Gastroesophageal sphincter (tissue), 4 donors: ENCODE results near the gene TGFB3. TPM values are rescaled to one million over a fixed set of nuclear protein-coding genes. Genes with fewer than 3 reads are reported as not detected.

Experiments used
- ATAC-seq: fragments of 150-250 bp; one replicate; pipeline ENCODE4 v1.9.1; 2016; ENCODE audit warnings: mild to moderate bottlenecking, moderate library complexity
- H3K27ac ChIP-seq, 4 donors: fragments of 200-600 bp; sonication (generic) in 3 of 4; 1 replicate in 3 of 4; 2 replicates in 1 of 4; pipeline ENCODE4 v1.5.1; 2016 to 2019
- H3K27me3 ChIP-seq: fragments of 200-600 bp; sonication (generic); one replicate; pipeline ENCODE4 v1.5.1; 2019
- H3K36me3 ChIP-seq, 2 donors: fragments of 200-600 bp; sonication (generic); one replicate each; pipeline ENCODE4 v1.5.1; 2019; ENCODE audit warnings: control low read depth in 1 of 2
- H3K4me1 ChIP-seq, 3 donors: fragments of 200-600 bp; sonication (generic); 1 replicate in 2 of 3; 2 replicates in 1 of 3; pipeline ENCODE4 v1.5.1; 2016 to 2019; ENCODE audit warnings: control low read depth in 2 of 3
- H3K4me3 ChIP-seq, 2 donors: fragments of 200-600 bp; sonication (generic); one replicate each; pipeline ENCODE4 v1.5.1; 2019; ENCODE audit warnings: mild to moderate bottlenecking in 1 of 2, moderate library complexity in 1 of 2
- H3K9me3 ChIP-seq, 3 donors: fragments of 200-600 bp; sonication (generic); one replicate each; pipeline ENCODE4 v1.5.1; 2017 to 2019; ENCODE audit warnings: control low read depth in 2 of 3
- EP300 ChIP-seq: sonication (generic); formaldehyde crosslinking; IDR thresholded peaks from one replicate; pipeline ENCODE4 v1.6.1; 2017; ENCODE audit warnings: antibody characterized with exemption, mild to moderate bottlenecking
- POLR2A ChIP-seq, 2 donors: fragments of 450-650 bp; IDR thresholded peaks; one replicate each; pipeline ENCODE4 v1.6.1; 2017; ENCODE audit warnings: antibody characterized with exemption in 2 of 2, mild to moderate bottlenecking in 2 of 2, moderate library complexity in 1 of 2
- POLR2AphosphoS5 ChIP-seq: sonication (generic); formaldehyde crosslinking; IDR thresholded peaks from one replicate; pipeline ENCODE4 v1.6.1; 2017; ENCODE audit warnings: antibody characterized with exemption
- WGBS, 2 donors: methylation state at CpG; one replicate each; pipeline ENCODE4 v1.1.5; 2018; ENCODE audit warnings: low coverage in 1 of 2; 5-methylcytosine and 5-hydroxymethylcytosine counted together
- total RNA-seq, 4 donors: library from RNA; depleted of rRNA; stranded (reverse); fragments of >200 nt; gene quantifications; one replicate each; pipeline ENCODE4 v1.1.0, GENCODE V29; 2016
- TF ChIP-seq, protein P1 (sequence below), 4 experiments: fragments of 200-600 bp in 2 of 4; fragments of 450-650 bp in 2 of 4; sonication (generic) in 1 of 4; IDR thresholded peaks; one replicate each; pipeline ENCODE4 v1.5.1; 2017 to 2019; ENCODE audit warnings: antibody characterized with exemption in 4 of 4, mild to moderate bottlenecking in 2 of 4, moderate library complexity in 2 of 4

TGFB3 gene
- total RNA-seq, 4 donors from 2014 or later = 24.1 to 38.3 (median 27.6) TPM

DNA sequence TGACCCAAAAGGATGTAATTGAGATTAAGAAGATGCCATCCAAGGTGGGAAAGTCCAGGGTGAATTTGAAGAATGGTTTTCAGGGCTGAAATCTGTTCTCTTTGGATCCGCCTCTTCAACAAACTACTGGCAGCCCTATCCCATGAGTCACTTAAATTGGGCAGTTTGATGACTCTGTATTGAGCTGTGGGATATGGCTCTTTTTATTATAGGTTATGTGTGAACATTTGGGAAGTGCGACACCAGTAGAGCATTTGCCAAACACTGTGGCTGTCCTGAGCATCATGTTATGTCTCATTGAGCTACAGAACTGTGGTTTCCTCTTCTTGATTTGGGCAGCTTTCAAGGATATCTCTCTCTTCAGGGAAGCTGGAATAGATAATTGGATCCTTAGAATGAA, 26.1 kb upstream of the TGFB3 start:
- no peak for ATAC-seq
- peaks cover 5 to 19% (median 11%) of the 10 kb centered on the region in 3 donors for H3K4me1 ChIP-seq
- H3K27ac ChIP-seq = no peak overlapping the region
- H3K36me3 ChIP-seq = peaks cover 0 to 71% of the 10 kb centered on the region in 2 donors
- no peak overlapping the region for H3K4me3 ChIP-seq
- H3K9me3 ChIP-seq = peaks cover 0 to 17% (median 0%) of the 10 kb centered on the region in 3 donors
- H3K27me3 ChIP-seq = no peaks in the 10 kb centered on the region
- 94 to 100% methylated on average over 1 to 2 of the region's 2 CpGs for WGBS, 2 donors
- TF ChIP-seq, protein P1, sequence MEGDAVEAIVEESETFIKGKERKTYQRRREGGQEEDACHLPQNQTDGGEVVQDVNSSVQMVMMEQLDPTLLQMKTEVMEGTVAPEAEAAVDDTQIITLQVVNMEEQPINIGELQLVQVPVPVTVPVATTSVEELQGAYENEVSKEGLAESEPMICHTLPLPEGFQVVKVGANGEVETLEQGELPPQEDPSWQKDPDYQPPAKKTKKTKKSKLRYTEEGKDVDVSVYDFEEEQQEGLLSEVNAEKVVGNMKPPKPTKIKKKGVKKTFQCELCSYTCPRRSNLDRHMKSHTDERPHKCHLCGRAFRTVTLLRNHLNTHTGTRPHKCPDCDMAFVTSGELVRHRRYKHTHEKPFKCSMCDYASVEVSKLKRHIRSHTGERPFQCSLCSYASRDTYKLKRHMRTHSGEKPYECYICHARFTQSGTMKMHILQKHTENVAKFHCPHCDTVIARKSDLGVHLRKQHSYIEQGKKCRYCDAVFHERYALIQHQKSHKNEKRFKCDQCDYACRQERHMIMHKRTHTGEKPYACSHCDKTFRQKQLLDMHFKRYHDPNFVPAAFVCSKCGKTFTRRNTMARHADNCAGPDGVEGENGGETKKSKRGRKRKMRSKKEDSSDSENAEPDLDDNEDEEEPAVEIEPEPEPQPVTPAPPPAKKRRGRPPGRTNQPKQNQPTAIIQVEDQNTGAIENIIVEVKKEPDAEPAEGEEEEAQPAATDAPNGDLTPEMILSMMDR (IDR thresholded peaks at IDR 0.05) = no peak
- TF ChIP-seq EP300 = no peak
- no peak for TF ChIP-seq POLR2A (IDR thresholded peaks at IDR 0.05)
- no peak for TF ChIP-seq POLR2AphosphoS5

DNA sequence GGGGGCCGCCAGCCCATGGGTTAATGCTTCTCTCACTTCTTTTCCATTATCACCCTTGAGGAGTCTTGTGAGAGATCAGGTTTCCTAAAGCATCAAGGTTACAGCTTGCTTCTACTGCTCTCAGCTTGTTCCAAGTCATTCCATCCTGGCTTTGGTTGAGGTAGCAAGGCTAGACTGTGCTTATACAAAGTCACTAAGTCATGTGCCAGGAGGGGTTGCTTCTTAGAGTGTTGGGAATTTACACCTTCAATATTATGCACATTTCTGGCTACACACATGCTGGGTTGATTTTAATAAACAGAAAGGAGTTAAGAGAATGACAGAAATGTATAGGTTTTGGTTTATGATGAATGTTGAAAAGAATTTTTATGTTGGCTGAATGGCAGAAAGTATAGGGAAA, 25.6 kb upstream of the TGFB3 start:
- H3K4me1 ChIP-seq = peaks cover 5 to 14% (median 8%) of the 10 kb centered on the region in 3 donors
- H3K27ac ChIP-seq = no peak overlapping the region
- peaks cover 0 to 17% (median 0%) of the 10 kb centered on the region in 3 donors for H3K9me3 ChIP-seq
- WGBS, 2 donors = 100% methylated on average over 1 of the region's 1 CpG
- H3K4me3 ChIP-seq = no peak overlapping the region
- H3K27me3 ChIP-seq = no peaks in the 10 kb centered on the region
- no peak for TF ChIP-seq EP300
- ATAC-seq = no peak
- peaks cover 0 to 76% of the 10 kb centered on the region in 2 donors for H3K36me3 ChIP-seq

DNA sequence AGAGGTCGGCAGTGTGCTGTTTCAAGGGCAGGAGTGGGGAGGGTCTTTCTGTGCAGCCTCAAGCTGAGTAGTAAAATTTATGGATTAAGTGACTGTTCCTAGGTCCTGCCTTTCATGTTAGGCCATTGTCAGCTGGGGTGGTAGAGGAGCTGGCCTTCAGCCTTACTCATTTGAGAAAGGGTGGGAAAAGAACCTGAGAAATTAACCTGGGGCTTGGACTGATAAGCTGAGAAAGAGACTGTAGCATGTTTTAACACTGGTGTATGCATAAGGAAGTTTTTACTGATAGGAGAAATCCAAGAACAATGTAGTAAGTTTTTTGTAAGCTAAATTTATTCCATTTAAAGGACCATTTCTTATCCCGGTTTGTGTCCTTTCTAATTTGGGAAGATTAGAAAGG, 24.5 kb upstream of the TGFB3 start:
- WGBS, 2 donors = 92 to 93% methylated on average over 2 of the region's 2 CpGs
- ATAC-seq = no peak
- Histone ChIP-seq H3K27ac (no peak overlapping the region), H3K4me3 (no peak overlapping the region), H3K27me3 (no peaks in the 10 kb centered on the region), H3K36me3 (peaks cover 0 to 87% of the 10 kb centered on the region in 2 donors), H3K9me3 (peaks cover 0 to 17% (median 0%) of the 10 kb centered on the region in 3 donors), H3K4me1 (peaks cover 0 to 3% (median 0%) of the 10 kb centered on the region in 3 donors)
- TF ChIP-seq POLR2AphosphoS5 = no peak
- TF ChIP-seq, protein P1 (IDR thresholded peaks at IDR 0.05) = no peak
- no peak for TF ChIP-seq POLR2A (IDR thresholded peaks at IDR 0.05)
- TF ChIP-seq EP300 = no peak

DNA sequence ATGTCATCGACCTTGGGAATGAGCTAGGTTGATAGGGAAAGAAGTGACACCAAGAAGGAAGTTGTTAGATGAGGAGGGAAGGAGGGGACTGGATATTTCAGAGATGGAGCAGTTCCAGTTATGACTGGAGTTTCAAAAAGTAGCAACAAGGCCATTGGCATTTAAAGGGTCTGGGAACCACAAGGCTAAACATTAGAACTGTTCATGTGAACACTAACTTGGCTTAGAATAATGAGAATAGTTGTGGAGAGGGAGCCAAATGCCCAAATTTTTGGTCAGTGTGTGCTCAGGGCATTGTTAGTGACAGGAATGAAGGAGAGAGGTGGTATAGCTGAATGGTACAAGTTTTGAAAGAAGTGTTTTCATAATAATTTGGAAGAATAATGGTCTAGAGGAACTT, 20.6 kb upstream of the TGFB3 start:
- Histone ChIP-seq H3K27ac (no peak overlapping the region), H3K4me3 (no peak overlapping the region), H3K36me3 (peaks cover 0 to 96% of the 10 kb centered on the region in 2 donors), H3K9me3 (peaks cover 0 to 17% (median 0%) of the 10 kb centered on the region in 3 donors), H3K4me1 (no peaks in the 10 kb centered on the region), H3K27me3 (no peaks in the 10 kb centered on the region)
- 100% methylated on average over 1 of the region's 1 CpG for WGBS, 2 donors
- TF ChIP-seq, protein P1 (IDR thresholded peaks at IDR 0.05) = no peak
- TF ChIP-seq POLR2A (IDR thresholded peaks at IDR 0.05) = no peak
- TF ChIP-seq POLR2AphosphoS5 = no peak
- no peak for TF ChIP-seq EP300
- no peak for ATAC-seq

DNA sequence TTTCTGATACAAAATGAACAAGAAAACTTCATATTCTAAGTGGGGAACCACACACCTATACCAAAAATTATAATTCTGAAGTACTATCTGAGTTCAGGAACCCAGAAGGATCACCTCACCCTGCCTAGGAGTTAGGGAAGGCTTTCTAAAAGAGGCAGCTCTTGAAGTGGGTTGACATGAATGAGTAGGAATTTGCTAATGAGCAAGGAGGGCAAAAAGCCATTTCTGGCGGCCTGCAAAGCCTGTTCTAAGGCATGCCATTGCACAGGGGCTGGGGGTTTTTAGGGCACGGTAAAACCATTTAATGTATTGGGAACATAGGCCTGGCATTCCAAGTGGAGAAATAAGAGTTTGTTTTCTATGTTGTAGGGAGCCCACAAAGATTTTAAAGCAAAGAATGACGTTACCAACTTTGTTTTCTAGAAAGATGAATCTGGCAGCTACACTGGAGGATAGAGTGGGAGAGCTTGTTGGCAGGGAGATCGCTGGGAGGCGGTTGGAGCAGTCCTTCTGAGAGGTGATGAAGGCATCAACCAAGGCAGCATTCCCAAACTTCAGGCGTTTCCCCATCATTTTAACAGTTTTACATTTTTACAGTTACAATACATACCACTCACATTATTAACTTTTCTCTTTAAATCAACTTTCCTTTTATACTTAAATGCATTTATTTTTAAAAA, 17.9 kb upstream of the TGFB3 start:
- ATAC-seq = no peak
- WGBS, 2 donors = 48 to 63% methylated on average over 6 of the region's 6 CpGs
- H3K36me3 ChIP-seq = peaks cover 0 to 80% of the 10 kb centered on the region in 2 donors
- TF ChIP-seq, protein P1 (IDR thresholded peaks at IDR 0.05) = no peak
- TF ChIP-seq EP300 (no peak), POLR2A (IDR thresholded peaks at IDR 0.05) (no peak)
- peaks cover 0 to 9% (median 0%) of the 10 kb centered on the region in 3 donors for H3K9me3 ChIP-seq
- peak overlapping the region in 2 of 4 donors; percentile 27 to 35 for H3K27ac ChIP-seq
- H3K4me3 ChIP-seq = no peak overlapping the region
- H3K4me1 ChIP-seq = peaks cover 0 to 17% (median 11%) of the 10 kb centered on the region in 3 donors
- no peaks in the 10 kb centered on the region for H3K27me3 ChIP-seq
